Esophagus muscularis mucosa (tissue), 4 donors: ENCODE results near the gene ZSWIM4. TPM values are rescaled to one million over a fixed set of nuclear protein-coding genes. Genes with fewer than 3 reads are reported as not detected.

Experiments used
- DNase-seq: peaks from one replicate; pipeline ENCODE4 v3.0.0-alpha.2; 2017; ENCODE audit errors: extremely low spot score
- H3K27ac ChIP-seq, 4 donors: fragments of 200-600 bp; sonication (generic); replicated peaks in 1 of 4; 1 replicate in 3 of 4; 2 replicates in 1 of 4; pipeline ENCODE4 v1.5.1; 2016 to 2019; ENCODE audit warnings: mild to moderate bottlenecking in 1 of 4
- H3K27me3 ChIP-seq, 4 donors: fragments of 200-600 bp; sonication (generic); one replicate each; pipeline versions ENCODE4 v1.5.1 to v1.6.0; 2016 to 2019
- H3K36me3 ChIP-seq, 4 donors: fragments of 200-600 bp; sonication (generic); one replicate each; pipeline ENCODE4 v1.5.1; 2016 to 2019
- H3K4me1 ChIP-seq, 4 donors: fragments of 200-600 bp; sonication (generic); one replicate each; pipeline ENCODE4 v1.5.1; 2016 to 2019
- H3K4me3 ChIP-seq, 4 donors: fragments of 200-600 bp; sonication (generic); 1 replicate in 2 of 4; 2 replicates in 2 of 4; pipeline ENCODE4 v1.5.1; 2016 to 2019; ENCODE audit warnings: mild to moderate bottlenecking in 4 of 4, moderate library complexity in 1 of 4
- H3K9me3 ChIP-seq, 4 donors: fragments of 200-600 bp; sonication (generic); 1 replicate in 3 of 4; 2 replicates in 1 of 4; pipeline ENCODE4 v1.5.1; 2016 to 2019
- EP300 ChIP-seq: sonication (generic); formaldehyde crosslinking; IDR thresholded peaks from one replicate; pipeline ENCODE4 v1.6.1; 2017; ENCODE audit warnings: antibody characterized with exemption
- POLR2A ChIP-seq: fragments of 450-650 bp; IDR thresholded peaks from one replicate; pipeline ENCODE4 v1.6.1; 2017; ENCODE audit warnings: antibody characterized with exemption, moderate library complexity, mild to moderate bottlenecking, low read depth
- POLR2AphosphoS5 ChIP-seq, 2 donors: sonication (generic); formaldehyde crosslinking; IDR thresholded peaks; one replicate each; pipeline ENCODE4 v1.6.1; 2017; ENCODE audit warnings: antibody characterized with exemption in 2 of 2
- WGBS: methylation state at CpG from one replicate; pipeline ENCODE4 v1.1.5; 2018; 5-methylcytosine and 5-hydroxymethylcytosine counted together
- intact Hi-C: fragments of 100-400 bp; cut with DNase I; formaldehyde crosslinking; loops from one replicate; pipeline ENCODE4 v1.15.1; 2023
- total RNA-seq, 4 donors: library from RNA; depleted of rRNA; stranded (reverse); fragments of >200 nt; gene quantifications; one replicate each; pipeline versions ENCODE4 v1.1.0 to v1.2.1, GENCODE V29; 2016
- TF ChIP-seq, protein P1 (sequence below), 3 experiments: fragments of 200-600 bp in 2 of 3; fragments of 450-650 bp in 1 of 3; sonication (generic) in 2 of 3; IDR thresholded peaks; one replicate each; pipeline ENCODE4 v1.5.1; 2017 to 2019; ENCODE audit warnings: antibody characterized with exemption in 3 of 3, mild to moderate bottlenecking in 2 of 3, moderate library complexity in 1 of 3

Gene ZSWIM4
- total RNA-seq, 4 donors from 2014 or later: 5.3 to 11.6 (median 7.8) TPM

DNA sequence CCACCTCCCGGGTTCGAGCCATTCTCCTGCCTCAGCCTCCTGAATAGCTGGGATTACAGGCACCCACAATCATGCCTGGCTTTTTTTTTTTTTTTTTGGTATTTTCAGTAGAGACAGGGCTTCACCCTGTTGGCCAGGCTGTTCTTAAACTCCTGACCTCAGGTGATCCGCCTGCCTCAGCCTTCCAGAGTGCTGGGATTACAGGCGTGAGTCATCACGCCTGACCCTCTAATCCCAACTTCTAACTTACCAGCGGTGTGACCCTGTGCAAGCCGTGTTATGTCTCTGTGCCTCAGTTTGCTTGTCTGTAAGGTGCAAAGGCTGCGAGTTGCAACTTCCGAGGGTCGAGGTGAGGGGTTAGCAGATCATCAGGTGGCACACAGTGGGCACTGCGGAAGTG, 17.3 kb downstream of the ZSWIM4 start:
- no peak overlapping the region for H3K4me3 ChIP-seq
- H3K9me3 ChIP-seq: no peaks in the 10 kb centered on the region
- WGBS: 97% methylated on average over 8 of the region's 11 CpGs
- no peak overlapping the region for H3K27ac ChIP-seq
- no peak for DNase-seq
- no peaks in the 10 kb centered on the region for H3K27me3 ChIP-seq
- peaks cover under 1 to 6% (median 5%) of the 10 kb centered on the region in 4 donors for H3K4me1 ChIP-seq
- H3K36me3 ChIP-seq: peaks cover 0 to 57% (median 29%) of the 10 kb centered on the region in 4 donors
- intact Hi-C loops: no loop called here
- TF ChIP-seq, protein P1, sequence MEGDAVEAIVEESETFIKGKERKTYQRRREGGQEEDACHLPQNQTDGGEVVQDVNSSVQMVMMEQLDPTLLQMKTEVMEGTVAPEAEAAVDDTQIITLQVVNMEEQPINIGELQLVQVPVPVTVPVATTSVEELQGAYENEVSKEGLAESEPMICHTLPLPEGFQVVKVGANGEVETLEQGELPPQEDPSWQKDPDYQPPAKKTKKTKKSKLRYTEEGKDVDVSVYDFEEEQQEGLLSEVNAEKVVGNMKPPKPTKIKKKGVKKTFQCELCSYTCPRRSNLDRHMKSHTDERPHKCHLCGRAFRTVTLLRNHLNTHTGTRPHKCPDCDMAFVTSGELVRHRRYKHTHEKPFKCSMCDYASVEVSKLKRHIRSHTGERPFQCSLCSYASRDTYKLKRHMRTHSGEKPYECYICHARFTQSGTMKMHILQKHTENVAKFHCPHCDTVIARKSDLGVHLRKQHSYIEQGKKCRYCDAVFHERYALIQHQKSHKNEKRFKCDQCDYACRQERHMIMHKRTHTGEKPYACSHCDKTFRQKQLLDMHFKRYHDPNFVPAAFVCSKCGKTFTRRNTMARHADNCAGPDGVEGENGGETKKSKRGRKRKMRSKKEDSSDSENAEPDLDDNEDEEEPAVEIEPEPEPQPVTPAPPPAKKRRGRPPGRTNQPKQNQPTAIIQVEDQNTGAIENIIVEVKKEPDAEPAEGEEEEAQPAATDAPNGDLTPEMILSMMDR (IDR thresholded peaks at IDR 0.05): no peak
- no peak for TF ChIP-seq POLR2AphosphoS5 (IDR thresholded peaks at IDR 0.05)
- no peak for TF ChIP-seq POLR2A
- TF ChIP-seq EP300: no peak

DNA sequence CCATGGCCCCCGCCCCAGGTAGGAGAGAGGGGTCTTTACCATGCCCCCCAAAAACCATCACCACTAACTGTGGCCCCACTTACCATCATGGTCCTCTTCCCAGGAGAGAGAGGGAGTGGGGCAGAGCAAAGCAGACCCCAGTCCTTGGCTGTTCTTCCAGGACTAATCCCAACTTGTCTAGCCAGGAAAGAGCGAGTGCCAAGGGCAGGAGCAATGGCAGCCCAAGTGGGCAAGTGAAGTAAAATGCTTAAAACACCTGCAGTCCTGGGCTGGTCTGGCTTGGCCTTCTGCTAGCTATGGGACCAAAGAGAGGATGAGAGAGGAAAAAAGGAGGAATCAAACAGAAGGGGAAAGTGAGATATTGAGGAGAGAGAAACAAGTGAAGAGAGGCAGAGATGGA, 17.9 kb downstream of the ZSWIM4 start:
- no peak overlapping the region for H3K4me3 ChIP-seq
- peaks cover 3 to 12% (median 11%) of the 10 kb centered on the region in 4 donors for H3K4me1 ChIP-seq
- intact Hi-C loops: no loop called here
- DNase-seq: no peak
- H3K27me3 ChIP-seq: no peaks in the 10 kb centered on the region
- TF ChIP-seq POLR2AphosphoS5 (IDR thresholded peaks at IDR 0.05) (no peak), EP300 (no peak), POLR2A (no peak)
- TF ChIP-seq, protein P1 (IDR thresholded peaks at IDR 0.05): no peak
- 100% methylated on average over 1 of the region's 2 CpGs for WGBS
- H3K9me3 ChIP-seq: no peaks in the 10 kb centered on the region
- H3K36me3 ChIP-seq: peaks cover 0 to 54% (median 27%) of the 10 kb centered on the region in 4 donors
- H3K27ac ChIP-seq: no peak overlapping the region

DNA sequence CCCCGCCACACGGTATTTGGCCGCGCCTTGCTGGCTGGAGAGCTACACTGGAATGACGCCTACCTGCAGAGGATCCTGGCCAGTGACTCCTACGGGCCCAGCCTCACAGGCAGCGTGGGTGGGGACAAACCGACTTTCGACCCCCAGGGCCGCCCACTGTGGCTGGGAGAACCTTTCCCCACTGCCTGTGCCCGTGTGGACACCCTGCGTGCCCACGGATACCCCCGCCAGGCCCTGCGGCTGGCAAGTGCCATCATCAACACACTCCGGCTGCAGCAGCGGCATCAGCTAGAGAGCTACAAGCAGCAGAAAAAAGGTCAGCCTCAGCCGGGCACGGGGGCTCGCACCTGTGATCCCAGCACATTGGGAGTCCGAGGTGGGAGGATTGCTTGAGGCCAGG, 19.3 kb downstream of the ZSWIM4 start:
- WGBS: 91% methylated on average over 16 of the region's 21 CpGs
- Histone ChIP-seq H3K4me3 (no peak overlapping the region), H3K9me3 (no peaks in the 10 kb centered on the region), H3K27ac (no peak overlapping the region), H3K36me3 (peaks cover 0 to 42% (median 19%) of the 10 kb centered on the region in 4 donors), H3K4me1 (peaks cover 3 to 15% (median 14%) of the 10 kb centered on the region in 4 donors), H3K27me3 (no peaks in the 10 kb centered on the region)
- no peak for TF ChIP-seq POLR2AphosphoS5 (IDR thresholded peaks at IDR 0.05)
- no peak for TF ChIP-seq EP300
- TF ChIP-seq, protein P1 (IDR thresholded peaks at IDR 0.05): no peak
- TF ChIP-seq POLR2A: no peak
- intact Hi-C loops: no loop called here
- DNase-seq: no peak

DNA sequence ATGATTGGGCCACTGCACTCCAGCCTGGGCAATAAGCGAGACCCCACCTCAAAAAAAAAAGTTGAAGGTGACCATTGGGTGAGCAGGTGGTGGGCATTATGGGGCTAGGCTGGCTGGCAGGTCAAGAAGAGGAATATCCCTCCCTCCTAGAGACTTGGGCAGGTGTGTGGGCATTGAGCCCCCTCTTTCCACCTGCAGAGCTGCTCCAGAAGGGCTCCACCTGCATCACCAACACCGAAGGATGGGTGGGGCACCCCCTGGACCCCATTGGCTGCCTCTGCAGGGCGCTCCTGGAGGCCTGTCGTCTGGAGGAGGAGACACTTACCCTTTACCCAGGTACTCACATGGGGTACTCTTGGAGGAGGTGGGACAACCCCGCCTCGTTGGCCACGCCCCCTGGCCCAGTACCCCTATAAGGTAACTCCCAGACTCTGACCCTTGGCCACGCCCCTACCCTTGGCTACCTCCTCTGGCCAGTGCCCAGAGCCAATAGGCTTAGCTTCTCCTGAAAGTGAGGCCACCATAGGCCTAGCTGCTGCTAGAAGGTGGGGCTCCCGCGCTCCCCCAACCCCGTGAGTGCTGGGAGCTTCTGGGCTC, 21.9 kb downstream of the ZSWIM4 start:
- no peak overlapping the region for H3K27ac ChIP-seq
- H3K36me3 ChIP-seq: peaks cover 0 to 30% (median 13%) of the 10 kb centered on the region in 4 donors
- intact Hi-C loops: no loop called here
- H3K4me3 ChIP-seq: peak overlapping the region in 1 of 4 donors; percentile 19
- 64% methylated on average over 7 of the region's 11 CpGs for WGBS
- TF ChIP-seq EP300 (no peak), POLR2AphosphoS5 (IDR thresholded peaks at IDR 0.05) (no peak), POLR2A (no peak)
- TF ChIP-seq, protein P1 (IDR thresholded peaks at IDR 0.05): no peak
- no peaks in the 10 kb centered on the region for H3K9me3 ChIP-seq
- H3K4me1 ChIP-seq: peaks cover 3 to 22% (median 18%) of the 10 kb centered on the region in 4 donors
- DNase-seq: no peak
- no peaks in the 10 kb centered on the region for H3K27me3 ChIP-seq
